DMS153 treated with DMSO at 0.1 percent for 48 hours (cell line): ENCODE measurements around the gene QDPR.
"Not testable (repeated sequence)": the region's sequence is repeated elsewhere in the genome, so short reads cannot be mapped to it uniquely, and the experiment has no call there.

Experiments used
- DNase-seq: peaks from one replicate; lab custom pipeline; 2025; ENCODE audit not compliant: unreplicated experiment; lab: John Stamatoyannopoulos, UW

Gene QDPR

DNA sequence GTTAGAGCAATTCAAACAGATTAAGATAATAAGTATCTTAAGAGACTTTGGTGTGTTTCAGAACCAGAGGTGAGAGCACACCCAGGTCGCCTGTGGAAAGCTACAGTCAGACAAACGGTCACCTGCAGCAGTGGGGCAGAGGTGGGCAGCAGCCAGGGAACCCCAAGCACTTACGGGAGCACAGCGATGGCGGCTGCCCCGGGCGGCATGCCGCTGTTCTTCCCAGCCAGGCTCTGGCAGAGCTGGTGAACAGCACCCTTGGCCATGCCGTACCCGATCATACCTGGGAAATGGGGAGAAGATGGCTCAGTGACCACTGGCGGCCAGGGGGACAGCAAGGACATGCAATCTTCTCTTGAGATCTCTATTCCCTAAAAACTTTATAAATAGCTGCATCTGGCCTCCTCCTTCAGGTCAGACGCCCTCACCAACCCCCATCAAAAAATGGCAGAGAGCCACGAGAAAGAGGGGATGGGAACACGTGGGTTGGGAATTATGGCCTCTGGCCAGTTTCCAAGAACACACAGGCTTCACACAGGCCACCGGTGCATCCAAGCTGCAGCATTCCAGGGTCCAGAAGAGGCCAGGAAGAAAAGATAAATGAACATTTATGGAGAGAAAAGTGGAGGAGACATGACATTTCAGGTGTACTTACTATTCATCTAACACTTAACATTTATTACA, 19.7 kb downstream of the QDPR start:
- no peak for DNase-seq

GRCh38 chr4:17491196-17491595, 20.7 kb downstream of the QDPR start:
- DNase-seq, result no peak

DNA sequence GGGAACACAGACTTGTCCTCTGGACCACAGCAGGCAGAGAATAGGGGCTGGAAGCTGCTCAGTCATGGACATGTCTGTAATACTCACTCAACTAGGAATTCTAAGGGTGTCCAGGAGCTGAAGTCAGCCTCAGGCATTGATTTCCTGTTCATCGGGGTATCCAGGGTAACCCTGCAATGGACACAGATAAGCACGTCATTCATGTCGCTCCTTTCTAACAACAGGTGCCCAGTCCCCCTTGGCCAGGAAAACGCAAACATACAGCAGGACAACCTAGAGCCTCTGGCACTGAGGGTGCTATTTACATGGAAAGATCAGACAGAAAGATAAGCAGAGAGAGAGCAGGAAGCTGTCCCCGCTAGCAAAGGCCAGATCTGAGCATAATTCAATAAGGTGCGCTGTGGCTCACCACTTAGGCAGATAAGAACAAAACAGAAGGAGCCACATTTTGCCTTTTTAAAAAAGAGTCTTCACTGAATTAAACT, 21.3 kb downstream of the QDPR start:
- DNase-seq, result peak; percentile 22

DNA sequence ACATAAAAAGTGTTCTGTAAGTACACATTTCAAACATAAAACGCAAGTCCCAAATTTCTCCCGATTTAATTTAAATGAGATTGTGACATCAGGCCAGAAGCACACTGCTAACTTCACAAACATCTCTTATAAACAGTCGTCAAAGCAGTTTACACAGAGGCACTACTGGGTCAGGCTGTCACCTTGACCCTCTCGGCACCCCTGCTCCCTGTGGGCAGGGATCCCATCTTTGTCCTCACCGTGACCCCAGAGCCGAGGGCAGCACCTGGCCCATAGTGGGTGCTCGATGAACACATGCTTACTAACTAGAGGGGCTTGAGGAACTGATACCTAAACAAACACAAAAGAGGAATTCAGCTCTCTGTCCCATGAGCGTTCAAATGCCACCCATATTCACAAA, 22.2 kb downstream of the QDPR start:
- no peak for DNase-seq

DNA sequence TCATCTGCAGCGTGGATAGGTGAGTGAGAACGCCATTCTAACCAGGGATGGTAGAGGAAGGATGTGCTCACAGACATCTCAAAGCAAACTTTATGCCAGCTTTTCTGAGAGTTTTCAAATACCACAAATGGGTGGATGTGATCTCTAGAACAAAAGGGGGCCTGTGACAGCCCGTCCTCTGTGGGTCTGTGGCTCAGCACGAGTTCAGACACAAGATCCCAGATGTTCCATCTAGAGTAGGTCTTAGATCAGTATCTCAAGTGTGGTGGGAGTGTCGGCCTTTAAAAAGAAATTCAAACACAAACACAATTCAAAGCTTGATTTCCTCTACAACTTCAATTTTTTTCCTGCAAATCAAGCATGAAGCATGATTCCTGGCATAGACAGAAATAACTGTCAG, 22.8 kb downstream of the QDPR start:
- DNase-seq, result no peak

DNA sequence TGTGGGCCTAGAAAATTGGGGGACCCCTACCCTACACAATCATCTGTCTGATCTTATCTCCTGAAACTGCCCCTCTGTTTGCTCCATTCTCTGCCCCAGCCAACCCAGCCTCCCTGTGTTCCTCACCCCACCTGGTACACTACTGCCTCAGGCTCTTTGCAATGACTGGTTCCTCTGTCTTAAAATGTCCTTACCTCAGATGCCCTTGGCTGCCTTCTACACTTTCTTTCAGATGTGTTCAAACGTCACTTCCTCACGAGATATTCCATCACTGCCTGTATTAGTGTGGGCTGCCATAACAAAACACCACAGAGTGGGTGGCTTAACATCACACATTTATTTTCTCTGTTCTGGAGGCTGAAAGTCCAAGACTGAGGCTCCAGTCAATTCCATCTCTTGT, 29.2 kb downstream of the QDPR start:
- no peak for DNase-seq

DNA sequence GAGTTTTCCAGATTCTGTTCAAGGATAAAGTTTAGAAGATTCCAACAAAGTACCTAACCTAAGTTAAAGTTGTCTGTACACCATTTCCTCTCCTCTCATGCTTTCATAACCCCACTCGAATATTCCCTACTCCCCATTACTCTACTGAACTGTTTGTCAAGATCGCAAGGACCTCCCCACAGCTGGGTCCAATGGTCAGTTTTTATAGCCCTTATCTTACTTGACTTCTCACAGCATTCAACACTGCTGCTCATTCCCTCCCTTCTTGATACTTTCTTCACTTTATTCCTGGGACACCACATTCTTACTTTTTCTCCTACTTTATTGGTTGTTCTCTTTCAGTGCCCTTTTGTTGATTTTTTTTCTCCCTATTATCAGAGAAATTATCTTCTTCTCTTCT, 30.9 kb downstream of the QDPR start:
- DNase-seq, result no peak

- no peak for DNase-seq
Measured at GRCh38 chr4:17480210-17480927, 31.5 kb downstream of the QDPR start.

GRCh38 chr4:17477774-17478472, 34.0 kb downstream of the QDPR start:
- no peak for DNase-seq

GRCh38 chr4:17476853-17477252, 35.0 kb downstream of the QDPR start:
- no peak for DNase-seq

- DNase-seq, result no peak
Measured at GRCh38 chr4:17475481-17475880, 36.4 kb downstream of the QDPR start.

GRCh38 chr4:17469931-17470674, 41.8 kb downstream of the QDPR start:
- no peak for DNase-seq

GRCh38 chr4:17468619-17469221, 43.2 kb downstream of the QDPR start:
- no peak for DNase-seq

- DNase-seq, result no peak
Measured at GRCh38 chr4:17463606-17464005, 48.3 kb downstream of the QDPR start.

GRCh38 chr4:17450269-17450804, 61.6 kb downstream of the QDPR start:
- no peak for DNase-seq

GRCh38 chr4:17448689-17449088, 63.2 kb downstream of the QDPR start:
- no peak for DNase-seq

GRCh38 chr4:17447675-17448298, 64.1 kb downstream of the QDPR start:
- DNase-seq, result peak; percentile 3

DNA sequence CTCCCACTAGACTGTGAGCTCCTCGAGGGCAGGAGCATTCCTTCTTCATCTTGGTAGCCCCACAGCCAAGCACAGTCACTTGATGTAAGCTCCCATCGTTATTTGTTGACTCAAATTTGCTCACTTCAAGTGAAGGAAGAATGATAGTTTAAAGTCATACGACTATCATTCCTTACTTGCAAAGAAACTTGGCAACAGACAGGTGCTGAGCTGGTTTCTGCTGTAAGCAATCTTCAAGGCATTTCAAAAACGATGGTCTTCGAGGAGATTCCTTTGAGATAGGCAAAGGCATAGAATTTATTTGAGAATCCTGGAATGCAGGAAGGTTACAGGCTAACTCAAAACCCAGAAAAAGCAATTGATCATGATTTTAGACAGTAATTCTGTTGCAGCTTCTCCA, 64.8 kb downstream of the QDPR start:
- DNase-seq, result no peak

GRCh38 chr4:17442477-17442876, 69.4 kb downstream of the QDPR start:
- not testable (repeated sequence) for DNase-seq

DNA sequence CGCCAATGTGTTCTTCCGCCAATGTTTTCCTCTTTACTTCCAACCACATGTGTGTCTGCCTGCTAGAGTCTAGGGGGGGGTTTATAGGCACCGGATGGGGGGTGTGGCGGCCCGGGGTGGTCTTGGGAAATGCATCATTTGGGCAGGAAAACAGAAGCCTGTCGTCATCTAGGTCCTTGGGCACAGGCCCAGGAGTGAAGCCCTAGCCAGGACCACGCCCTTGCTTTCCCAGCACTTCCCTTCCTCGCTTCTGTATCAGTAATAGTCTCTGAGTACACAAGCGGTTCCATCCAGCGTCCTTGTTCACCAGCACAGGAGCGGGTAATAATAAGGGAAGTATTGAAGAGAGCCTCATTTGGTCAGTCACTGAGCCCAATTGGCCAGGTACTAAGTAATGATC, 74.5 kb downstream of the QDPR start:
- no peak for DNase-seq
